Common myeloid progenitor, CD34-positive (primary cell): ENCODE measurements around the gene FGFR3.

Experiments used
- CTCF ChIA-PET: fragments of 350-600 bp; sonication (Branson Sonifier 250); formaldehyde crosslinking; loops from one replicate; lab custom pipeline; 2021; ENCODE audit warnings: antibody characterized with exemption; lab: Charles Lee
- POLR2A ChIA-PET: fragments of 350-600 bp; sonication (Branson Sonifier 250); formaldehyde crosslinking; loops from one replicate; lab custom pipeline; 2021; ENCODE audit warnings: antibody characterized with exemption; lab: Charles Lee
- DNase-seq, 3 donors: peaks; one replicate each; pipeline versions ENCODE4 v3.0.0 to v3.0.0-alpha.2; 2013
- H3K27ac ChIP-seq, 2 experiments: 1 replicate in 1 of 2; 2 replicates in 1 of 2; pipeline ENCODE4 v1.7.0; 2013; ENCODE audit warnings: inconsistent platforms in 2 of 2, low read length in 2 of 2, mild to moderate bottlenecking in 2 of 2, low read depth in 1 of 2, moderate library complexity in 1 of 2; ENCODE audit not compliant: severe bottlenecking in 2 of 2, insufficient read depth in 1 of 2, poor library complexity in 1 of 2
- H3K27me3 ChIP-seq, 5 experiments: replicated peaks in 2 of 5; 1 replicate in 3 of 5; 2 replicates in 2 of 5; pipeline versions ENCODE4 v1.6.1 to v1.7.0; 2013; ENCODE audit warnings: low read length in 4 of 5, mild to moderate bottlenecking in 2 of 5, moderate library complexity in 2 of 5, inconsistent platforms in 1 of 5; ENCODE audit not compliant: insufficient read depth in 5 of 5, control insufficient read depth in 4 of 5
- H3K36me3 ChIP-seq, 4 experiments: 1 replicate in 2 of 4; 2 replicates in 2 of 4; pipeline versions ENCODE4 v1.6.1 to v1.7.0; 2013; ENCODE audit warnings: low read length in 3 of 4, control low read depth in 1 of 4, mild to moderate bottlenecking in 1 of 4; ENCODE audit not compliant: control insufficient read depth in 4 of 4, insufficient read depth in 4 of 4
- H3K4me1 ChIP-seq, 4 experiments: 1 replicate in 3 of 4; 2 replicates in 1 of 4; pipeline versions ENCODE4 v1.6.1 to v1.7.1; 2013; ENCODE audit warnings: low read length in 3 of 4, mild to moderate bottlenecking in 3 of 4, control low read depth in 1 of 4, inconsistent platforms in 1 of 4, moderate library complexity in 1 of 4; ENCODE audit not compliant: control insufficient read depth in 4 of 4, insufficient read depth in 4 of 4; ENCODE audit errors: control extremely low read depth in 1 of 4
- H3K4me3 ChIP-seq, 7 experiments: 1 replicate in 4 of 7; 2 replicates in 3 of 7; pipeline versions ENCODE4 v1.5.1 to v1.7.0; 2013; ENCODE audit warnings: mild to moderate bottlenecking in 7 of 7, low read length in 6 of 7, moderate library complexity in 6 of 7, inconsistent platforms in 2 of 7, low read depth in 2 of 7, control low read depth in 1 of 7; ENCODE audit not compliant: insufficient read depth in 4 of 7, control insufficient read depth in 1 of 7; ENCODE audit errors: extremely low read depth in 1 of 7
- H3K9me3 ChIP-seq, 5 experiments: 1 replicate in 4 of 5; 2 replicates in 1 of 5; pipeline versions ENCODE4 v1.6.1 to v1.7.1; 2013; ENCODE audit warnings: low read length in 4 of 5, mild to moderate bottlenecking in 2 of 5, inconsistent platforms in 1 of 5, low read depth in 1 of 5, moderate library complexity in 1 of 5; ENCODE audit not compliant: control insufficient read depth in 4 of 5, insufficient read depth in 2 of 5; ENCODE audit errors: control extremely low read depth in 1 of 5
- WGBS: methylation state at CpG from one replicate; pipeline ENCODE4 v1.1.5; 2013; ENCODE audit not compliant: insufficient coverage; 5-methylcytosine and 5-hydroxymethylcytosine counted together

FGFR3 gene

GRCh38 chr4:1768367-1769034 is 24.6 kb upstream of the FGFR3 start:
- Histone ChIP-seq H3K36me3 (no peaks in the 10 kb centered on the region), H3K4me1 (peaks cover 0 to 68% (median 61%) of the 10 kb centered on the region in 4 experiments), H3K27me3 (peaks cover 0 to 12% (median 0%) of the 10 kb centered on the region in 5 experiments), H3K9me3 (no peaks in the 10 kb centered on the region), H3K4me3 (peak overlapping the region in 1 of 7 experiments; percentile 4), H3K27ac (no peak overlapping the region)
- WGBS, result 45% methylated on average over 17 of the region's 23 CpGs
- CTCF ChIA-PET, result interaction anchor here (0.6 to 1.4 kb wide), 4 partner anchors 10 to 41 kb away, joined by 4 to 7 read pairs (median 4); no protein-coding TSS in a partner anchor
- no peak for DNase-seq
- POLR2A ChIA-PET, result no interaction called here

DNA sequence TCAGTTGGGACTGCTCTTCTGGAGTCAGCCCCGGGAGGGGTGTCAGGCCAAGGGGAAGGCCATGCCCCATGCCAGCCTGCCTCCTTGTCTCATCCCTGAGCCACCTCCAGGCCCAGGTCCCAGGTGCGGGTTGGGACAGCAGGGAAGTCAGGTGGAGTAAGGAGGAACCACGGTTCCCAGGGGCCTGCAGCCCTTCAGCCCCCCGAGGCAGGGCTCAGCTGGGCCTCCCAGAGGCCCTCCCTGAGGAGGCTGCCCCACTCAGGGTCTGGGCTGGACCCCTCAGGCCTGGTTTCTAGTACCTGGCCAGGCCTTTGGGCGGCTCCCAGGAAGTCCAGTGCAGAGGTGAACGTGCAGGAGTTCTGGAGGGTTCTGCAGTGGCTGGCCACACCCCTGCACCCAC is 23.4 kb upstream of the FGFR3 start:
- Histone ChIP-seq H3K4me3 (no peak overlapping the region), H3K27me3 (peaks cover 0 to 12% (median 0%) of the 10 kb centered on the region in 5 experiments), H3K9me3 (no peaks in the 10 kb centered on the region), H3K36me3 (no peaks in the 10 kb centered on the region), H3K4me1 (peaks cover 0 to 62% (median 60%) of the 10 kb centered on the region in 4 experiments), H3K27ac (no peak overlapping the region)
- DNase-seq, result no peak
- ChIA-PET POLR2A (no interaction called here), CTCF (interaction anchor here (0.8 to 1.5 kb wide), 2 partner anchors 14 to 37 kb away, joined by 3 read pairs; no protein-coding TSS in a partner anchor)
- 83% methylated on average over 4 of the region's 6 CpGs for WGBS

- peaks cover 0 to 12% (median 0%) of the 10 kb centered on the region in 5 experiments for H3K27me3 ChIP-seq
- ChIA-PET POLR2A (no interaction called here), CTCF (interaction anchor here (0.6 to 3.1 kb wide), 5 partner anchors 14 to 140 kb away, joined by 3 to 9 read pairs (median 3); no protein-coding TSS in a partner anchor)
- H3K4me1 ChIP-seq, result peaks cover 0 to 62% (median 60%) of the 10 kb centered on the region in 4 experiments
- no peak overlapping the region for H3K27ac ChIP-seq
- DNase-seq, result peak in 2 of 3 donors; percentile 45 to 59
- 83% methylated on average over 21 of the region's 33 CpGs for WGBS
- H3K4me3 ChIP-seq, result no peak overlapping the region
- no peaks in the 10 kb centered on the region for H3K36me3 ChIP-seq
- no peaks in the 10 kb centered on the region for H3K9me3 ChIP-seq
These were observed 22.8 kb upstream of the FGFR3 start for GRCh38 chr4:1770245-1770644.

DNA sequence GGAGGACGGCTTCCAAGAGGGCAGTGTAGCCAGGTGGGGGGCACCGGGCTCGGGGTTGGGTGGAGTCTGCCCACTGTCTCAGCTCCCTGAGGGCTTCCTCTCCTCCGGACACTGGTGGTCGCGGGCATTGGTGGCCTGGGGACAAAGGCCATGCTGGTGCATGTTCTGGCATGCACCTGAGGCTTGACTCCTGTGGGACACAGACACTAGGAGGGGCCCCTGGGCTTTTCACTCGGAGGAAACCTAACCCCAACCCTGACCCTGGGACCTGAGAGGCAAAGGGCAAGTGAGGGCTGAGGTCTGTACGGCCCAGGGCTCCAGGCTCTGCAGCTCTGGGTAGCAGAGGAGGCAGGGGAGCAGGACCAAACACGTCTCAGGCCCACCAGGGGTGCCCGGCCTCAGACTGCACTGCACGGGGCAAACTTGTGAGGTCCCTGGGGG is 22.3 kb upstream of the FGFR3 start:
- H3K36me3 ChIP-seq, result no peaks in the 10 kb centered on the region
- H3K9me3 ChIP-seq, result no peaks in the 10 kb centered on the region
- no peak overlapping the region for H3K4me3 ChIP-seq
- H3K4me1 ChIP-seq, result peaks cover 0 to 66% (median 62%) of the 10 kb centered on the region in 4 experiments
- H3K27me3 ChIP-seq, result peaks cover 0 to 12% (median 0%) of the 10 kb centered on the region in 5 experiments
- ChIA-PET POLR2A (no interaction called here), CTCF (interaction anchor here (0.6 to 3.3 kb wide), 5 partner anchors 15 to 139 kb away, joined by 3 to 13 read pairs (median 8); no protein-coding TSS in a partner anchor)
- 91% methylated on average over 10 of the region's 11 CpGs for WGBS
- H3K27ac ChIP-seq, result no peak overlapping the region
- DNase-seq, result no peak

DNA sequence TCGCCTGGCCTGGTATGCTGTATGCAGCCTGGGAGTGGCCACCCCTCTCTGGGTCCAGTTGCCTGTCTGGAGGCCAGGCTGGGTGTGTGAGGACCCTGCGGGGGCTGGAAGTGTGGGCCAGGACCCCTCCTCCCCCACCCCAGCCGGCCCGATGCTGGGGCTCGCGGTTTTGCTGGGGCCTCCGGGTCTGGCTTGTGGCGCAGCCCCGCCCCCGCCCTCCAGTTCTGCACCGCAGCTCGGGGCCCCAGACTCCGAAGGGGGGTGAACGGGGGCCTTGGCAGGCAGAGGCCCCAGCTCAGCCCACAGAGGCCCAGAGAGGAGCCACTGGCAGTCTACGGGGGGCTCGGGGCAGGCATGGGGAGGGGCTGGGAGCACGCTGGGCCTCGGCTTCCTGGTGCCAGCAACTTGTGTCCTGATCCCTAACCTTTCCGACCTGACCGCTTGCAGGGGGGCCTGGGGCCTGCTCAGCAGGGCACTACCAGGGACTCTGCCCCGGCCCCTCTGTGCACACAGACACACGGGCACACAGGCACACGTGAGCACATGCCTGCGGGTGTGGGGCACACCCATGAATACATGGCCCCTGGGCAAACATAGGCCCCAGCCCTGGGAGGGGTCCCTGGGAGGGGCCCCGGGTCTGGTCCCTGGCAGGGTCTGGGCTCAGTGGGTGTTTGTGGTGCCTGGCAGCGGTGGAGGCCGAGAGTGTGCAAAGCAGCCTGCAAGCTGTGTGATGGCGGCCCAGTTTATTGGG is 21.4 kb upstream of the FGFR3 start:
- Histone ChIP-seq H3K9me3 (no peaks in the 10 kb centered on the region), H3K27ac (no peak overlapping the region), H3K4me3 (peak overlapping the region in 3 of 7 experiments; percentile 25 to 26 (median 25)), H3K27me3 (peaks cover 0 to 9% (median 0%) of the 10 kb centered on the region in 5 experiments), H3K36me3 (no peaks in the 10 kb centered on the region), H3K4me1 (peaks cover 0 to 70% (median 65%) of the 10 kb centered on the region in 4 experiments)
- DNase-seq, result peak in 2 of 3 donors; percentile 81 to 86
- ChIA-PET POLR2A (interaction anchor here (0.6 kb wide), 1 partner anchor 22 kb away, joined by 3 read pairs; no protein-coding TSS in a partner anchor), CTCF (interaction anchor here (1.9 to 3.6 kb wide), 5 partner anchors 16 to 38 kb away, joined by 7 to 16 read pairs (median 9); partner anchors contain the start of gene FGFR3)
- 34% methylated on average over 10 of the region's 28 CpGs for WGBS

GRCh38 chr4:1772853-1773538 is 20.1 kb upstream of the FGFR3 start:
- H3K27ac ChIP-seq, result no peak overlapping the region
- WGBS, result 74% methylated on average over 24 of the region's 30 CpGs
- no peaks in the 10 kb centered on the region for H3K9me3 ChIP-seq
- H3K36me3 ChIP-seq, result no peaks in the 10 kb centered on the region
- no peak overlapping the region for H3K4me3 ChIP-seq
- CTCF ChIA-PET, result interaction anchor here (1.7 to 3.6 kb wide), 5 partner anchors 18 to 36 kb away, joined by 4 to 16 read pairs (median 9); partner anchors contain the start of gene FGFR3
- peaks cover 0 to 6% (median 0%) of the 10 kb centered on the region in 5 experiments for H3K27me3 ChIP-seq
- H3K4me1 ChIP-seq, result peaks cover 0 to 68% (median 61%) of the 10 kb centered on the region in 4 experiments
- POLR2A ChIA-PET, result interaction anchor here (0.6 kb wide), 1 partner anchor 9 kb away, joined by 6 read pairs; no protein-coding TSS in a partner anchor
- DNase-seq, result peak in 1 of 3 donors; percentile 50
